HEK293T (cell line): ENCODE results near the gene TMEM229B.

ENCODE experiments used
- CTBP1 ChIP-seq: fragments of 450-650 bp; IDR thresholded peaks from 2 replicates; pipeline ENCODE4 v1.6.1; 2016; ENCODE audit warnings: borderline replicate concordance
- ELF4 ChIP-seq: fragments of 450-650 bp; IDR thresholded peaks from 2 replicates; pipeline ENCODE4 v1.6.1; 2017; ENCODE audit warnings: antibody characterized with exemption
- FOXM1 ChIP-seq: fragments of 450-650 bp; IDR thresholded peaks from 2 replicates; pipeline ENCODE4 v1.6.1; 2017; ENCODE audit warnings: mild to moderate bottlenecking, borderline replicate concordance
- L3MBTL2 ChIP-seq: fragments of 450-650 bp; conservative IDR thresholded peaks from 2 replicates; pipeline ENCODE4 v1.6.1; 2016; ENCODE audit warnings: mild to moderate bottlenecking
- SP1 ChIP-seq: fragments of 450-650 bp; IDR thresholded peaks from 2 replicates; pipeline ENCODE4 v1.6.1; 2017
- ZNF384 ChIP-seq: fragments of 450-650 bp; IDR thresholded peaks from 2 replicates; pipeline ENCODE4 v1.6.1; 2016

DNA sequence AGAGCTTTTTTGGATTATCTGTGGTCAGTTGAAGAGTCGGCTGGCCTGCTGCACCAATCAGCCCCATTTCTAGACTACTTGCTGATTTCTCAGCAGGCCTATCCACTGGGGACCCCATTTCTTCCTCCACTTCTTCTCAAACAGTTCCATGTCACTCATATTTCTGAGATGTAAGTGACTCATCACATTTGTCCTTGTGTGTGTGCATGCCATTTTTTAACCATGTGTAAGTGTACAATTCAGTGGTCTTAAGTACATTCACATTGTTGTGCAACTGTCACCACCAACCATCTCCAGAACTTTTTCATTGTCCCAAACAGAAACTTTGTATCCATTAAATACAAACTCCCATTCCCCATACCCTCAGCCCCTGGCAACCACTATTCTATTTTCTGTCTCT is 14.2 kb downstream of the TMEM229B start:
- no peak for TF ChIP-seq CTBP1
- TF ChIP-seq L3MBTL2, result no peak
- TF ChIP-seq SP1, result no peak
- no peak for TF ChIP-seq FOXM1
- TF ChIP-seq ELF4, result no peak
- no peak for TF ChIP-seq ZNF384
